Large intestine (tissue), 3 donors: ENCODE data around the gene PDE4D. TPM values are rescaled to one million over a fixed set of nuclear protein-coding genes. Genes with fewer than 3 reads are reported as not detected.
"Not testable (repeated sequence)": the region's sequence is repeated elsewhere in the genome, so short reads cannot be mapped to it uniquely, and the experiment has no call there.

Experiments used
- DNase-seq, 2 donors: peaks; one replicate each; pipeline versions ENCODE4 v3.0.0 to v3.0.0-alpha.2; 2013
- H3K27ac ChIP-seq: one replicate; pipeline ENCODE4 v1.5.1; 2013; ENCODE audit warnings: low read length
- H3K27me3 ChIP-seq: 2 replicates; pipeline ENCODE4 v1.6.1; 2013; ENCODE audit warnings: low read length; ENCODE audit not compliant: control insufficient read depth, insufficient read depth
- H3K36me3 ChIP-seq: 2 replicates; pipeline ENCODE4 v1.6.1; 2013; ENCODE audit warnings: low read length; ENCODE audit not compliant: control insufficient read depth, insufficient read depth
- H3K4me1 ChIP-seq: one replicate; pipeline ENCODE4 v1.6.1; 2013; ENCODE audit warnings: low read length; ENCODE audit not compliant: control insufficient read depth, insufficient read depth
- H3K4me3 ChIP-seq: one replicate; pipeline ENCODE4 v1.5.1; 2013; ENCODE audit warnings: low read length
- H3K9me3 ChIP-seq: one replicate; pipeline ENCODE4 v1.6.1; 2013; ENCODE audit warnings: mild to moderate bottlenecking, low read depth, low read length, moderate library complexity; ENCODE audit not compliant: control insufficient read depth
- WGBS: methylation state at CpG from one replicate; pipeline ENCODE4 v1.1.5; 2013; ENCODE audit warnings: low lambda C conversion rate; ENCODE audit not compliant: insufficient coverage; 5-methylcytosine and 5-hydroxymethylcytosine counted together
- polyA plus RNA-seq: library from polyadenylated mRNA; unstranded; fragments of 120-200 nt; gene quantifications from one replicate; pipeline ENCODE4 v1.2.1, GENCODE V29; 2013

The PDE4D gene
- polyA plus RNA-seq, 1 donor: 13.5 TPM

DNA sequence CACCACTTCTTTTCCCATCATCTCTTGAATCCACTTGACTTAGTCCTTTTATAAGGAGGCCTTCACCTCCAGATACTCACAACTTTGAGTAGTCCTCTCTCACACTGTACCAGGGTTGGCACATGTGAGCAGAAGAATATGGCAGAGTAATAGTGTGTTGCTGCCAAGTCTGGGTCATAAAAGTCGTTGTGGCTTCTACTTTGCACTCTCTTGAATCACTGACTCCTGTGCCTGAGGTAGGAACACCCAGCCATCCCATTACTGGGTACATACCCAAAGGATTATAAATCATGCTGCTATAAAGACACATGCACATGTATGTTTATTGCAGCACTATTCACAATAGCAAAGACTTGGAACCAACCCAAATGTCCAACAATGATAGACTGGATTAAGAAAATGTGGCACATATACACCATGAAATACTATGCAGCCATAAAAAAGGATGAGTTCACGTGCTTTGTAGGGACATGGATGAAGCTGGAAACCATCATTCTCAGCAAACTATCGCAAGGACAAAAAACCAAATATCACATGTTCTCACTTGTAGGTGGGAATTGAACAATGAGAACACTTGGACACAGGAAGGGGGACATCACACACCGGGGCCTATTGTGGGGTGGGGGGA lies 145.4 kb downstream of the PDE4D start:
- not testable (repeated sequence) for H3K27ac ChIP-seq, H3K4me1 ChIP-seq, H3K9me3 ChIP-seq, H3K27me3 ChIP-seq, DNase-seq, H3K4me3 ChIP-seq, H3K36me3 ChIP-seq
- WGBS: no CpG with 5 or more reads among the region's 4 CpGs

DNA sequence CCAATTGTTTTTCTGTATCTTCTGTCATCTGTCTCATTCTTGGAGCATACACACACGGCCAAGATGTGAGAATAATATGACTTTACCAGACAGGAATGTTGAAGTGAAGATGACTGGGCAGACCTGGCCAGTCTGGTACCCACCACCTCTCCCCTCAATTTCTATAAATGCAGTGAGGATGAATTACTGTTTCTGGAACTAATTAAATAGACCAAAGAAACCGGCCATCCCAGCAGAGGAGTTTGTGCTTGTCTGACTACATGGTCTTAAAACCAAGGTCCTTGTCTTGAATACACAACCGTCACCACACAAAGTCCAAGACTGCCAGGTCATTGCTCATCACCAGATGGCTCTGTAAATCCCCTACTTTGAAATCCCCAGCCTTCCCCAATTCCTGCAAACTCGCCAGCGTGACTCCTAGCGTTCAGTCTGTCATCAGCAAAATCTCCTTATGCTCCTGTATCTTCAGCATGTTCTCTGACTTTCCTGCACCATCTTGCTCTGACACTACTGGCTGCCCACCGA lies 147.2 kb downstream of the PDE4D start:
- Histone ChIP-seq H3K4me3 (no peak overlapping the region), H3K27me3 (no peaks in the 10 kb centered on the region), H3K36me3 (no peaks in the 10 kb centered on the region), H3K4me1 (no peaks in the 10 kb centered on the region), H3K27ac (no peak overlapping the region), H3K9me3 (no peaks in the 10 kb centered on the region)
- no CpG with 5 or more reads among the region's 7 CpGs for WGBS
- no peak for DNase-seq

DNA sequence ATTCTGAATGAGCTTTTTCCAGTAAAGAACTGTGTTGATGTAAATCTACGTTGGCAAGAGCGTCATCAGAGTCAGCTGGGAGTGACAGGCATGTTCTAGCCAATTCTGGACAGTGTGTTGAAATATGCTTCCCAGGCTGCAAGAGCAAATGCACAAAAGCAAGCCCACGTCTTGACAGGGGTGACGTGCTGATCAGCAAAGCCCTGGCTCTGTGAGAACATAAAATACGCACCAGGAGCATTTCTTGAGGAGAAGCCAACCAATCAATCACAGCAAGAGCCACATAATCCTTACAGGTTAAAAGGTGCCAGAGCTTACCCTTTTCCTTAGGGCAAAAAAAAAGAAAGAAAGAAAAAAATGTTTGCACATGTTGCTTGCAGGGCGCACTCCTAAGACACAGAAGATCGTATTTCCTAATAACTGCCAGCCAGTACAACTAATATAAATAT lies 148.1 kb downstream of the PDE4D start:
- 92% methylated on average over 2 of the region's 7 CpGs for WGBS

DNA sequence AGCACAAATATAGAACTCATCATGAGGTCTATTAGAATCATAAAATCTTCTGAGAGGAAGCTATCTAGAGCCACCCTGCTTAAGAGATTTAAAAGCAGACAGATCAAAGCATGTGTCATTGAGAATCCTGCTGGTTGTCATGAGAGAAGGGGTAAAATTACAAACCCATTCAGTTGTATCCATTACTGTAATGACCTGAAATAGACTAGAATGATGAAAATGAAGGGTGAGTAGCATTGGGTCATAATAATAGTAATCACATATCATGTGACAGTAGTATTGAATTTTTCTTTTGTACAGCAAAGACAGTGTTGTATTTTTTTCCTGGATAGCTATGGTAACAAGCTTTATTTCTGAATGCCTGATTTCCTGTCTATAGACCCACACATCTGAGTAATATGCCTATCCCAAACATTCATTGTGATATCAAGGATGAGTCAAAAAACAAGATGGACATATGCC lies 149.0 kb downstream of the PDE4D start:
- Histone ChIP-seq H3K4me1 (no peaks in the 10 kb centered on the region), H3K4me3 (no peak overlapping the region), H3K27me3 (no peaks in the 10 kb centered on the region), H3K36me3 (no peaks in the 10 kb centered on the region), H3K27ac (no peak overlapping the region), H3K9me3 (no peaks in the 10 kb centered on the region)
- no peak for DNase-seq

More for the DNA sequence above, 148.1 kb downstream of the PDE4D start:
- no peak for DNase-seq
- Histone ChIP-seq H3K4me1 (no peaks in the 10 kb centered on the region), H3K36me3 (no peaks in the 10 kb centered on the region), H3K4me3 (no peak overlapping the region), H3K27me3 (no peaks in the 10 kb centered on the region), H3K9me3 (no peaks in the 10 kb centered on the region), H3K27ac (no peak overlapping the region)

DNA sequence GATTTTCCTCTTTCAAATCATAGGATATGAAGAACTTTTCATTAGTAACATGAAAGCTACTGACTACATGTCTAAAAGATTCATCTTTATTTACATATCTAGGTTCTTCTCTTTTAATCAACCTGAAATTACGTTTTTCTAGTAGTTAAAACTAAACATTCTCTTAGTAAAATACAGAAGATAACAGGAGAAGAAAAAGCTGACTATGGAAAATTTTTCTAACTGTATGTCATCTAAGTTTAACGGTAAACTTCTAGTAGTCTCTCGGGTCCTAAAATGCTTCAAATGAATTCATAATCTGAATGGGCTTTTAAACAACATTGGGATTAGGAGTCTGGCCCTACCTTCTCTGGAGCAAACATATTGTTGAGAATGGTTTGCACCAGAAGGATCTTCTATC lies 151.9 kb downstream of the PDE4D start:
- no peaks in the 10 kb centered on the region for H3K27me3 ChIP-seq
- H3K36me3 ChIP-seq: no peaks in the 10 kb centered on the region
- 80% methylated on average over 1 of the region's 3 CpGs for WGBS
- no peaks in the 10 kb centered on the region for H3K4me1 ChIP-seq
- H3K27ac ChIP-seq: no peak overlapping the region
- no peak overlapping the region for H3K4me3 ChIP-seq
- no peaks in the 10 kb centered on the region for H3K9me3 ChIP-seq
- DNase-seq: no peak

DNA sequence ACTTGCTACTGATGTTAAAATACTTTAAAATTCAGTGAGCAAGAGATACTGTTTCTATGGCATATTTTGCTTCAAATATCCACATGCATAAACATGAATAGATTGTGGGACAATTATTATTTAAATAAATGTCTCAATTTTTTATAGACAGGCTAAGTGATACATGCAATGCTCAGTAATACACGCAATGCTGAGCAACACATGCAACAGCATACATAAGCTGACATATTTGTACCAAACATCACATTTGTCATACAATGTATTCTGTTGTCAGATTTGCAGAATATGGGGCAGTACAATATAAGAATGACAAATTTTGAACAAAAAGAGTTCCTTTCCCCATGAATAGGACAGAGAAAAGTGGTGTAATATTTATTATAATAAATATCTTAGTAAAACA lies 155.5 kb downstream of the PDE4D start:
- no peak overlapping the region for H3K4me3 ChIP-seq
- no peaks in the 10 kb centered on the region for H3K36me3 ChIP-seq
- H3K9me3 ChIP-seq: no peaks in the 10 kb centered on the region
- DNase-seq: no peak
- H3K4me1 ChIP-seq: no peaks in the 10 kb centered on the region
- H3K27ac ChIP-seq: no peak overlapping the region
- no CpG with 5 or more reads among the region's 1 CpG for WGBS
- no peaks in the 10 kb centered on the region for H3K27me3 ChIP-seq

DNA sequence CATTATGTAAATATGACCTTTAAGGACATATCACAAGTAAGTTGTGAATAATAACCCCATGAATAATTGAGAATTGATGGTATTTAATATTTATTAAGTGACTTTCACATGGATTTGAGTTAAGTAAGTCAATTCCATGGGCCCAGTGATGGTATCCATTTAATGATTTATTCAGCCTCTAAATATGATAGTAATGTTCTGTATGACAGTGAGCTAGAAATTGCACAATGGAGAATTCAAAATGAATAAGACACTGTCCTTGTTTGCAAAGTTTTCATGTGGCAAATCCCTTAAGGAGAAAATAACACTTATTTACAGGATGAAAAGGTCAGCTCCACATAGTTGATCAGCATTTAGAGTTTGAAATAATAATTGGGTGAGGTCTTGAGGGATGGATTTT lies 160.7 kb downstream of the PDE4D start:
- no peaks in the 10 kb centered on the region for H3K9me3 ChIP-seq
- no peak overlapping the region for H3K4me3 ChIP-seq
- no peak overlapping the region for H3K27ac ChIP-seq
- no peak for DNase-seq
- no peaks in the 10 kb centered on the region for H3K36me3 ChIP-seq
- no peaks in the 10 kb centered on the region for H3K27me3 ChIP-seq
- no peaks in the 10 kb centered on the region for H3K4me1 ChIP-seq

DNA sequence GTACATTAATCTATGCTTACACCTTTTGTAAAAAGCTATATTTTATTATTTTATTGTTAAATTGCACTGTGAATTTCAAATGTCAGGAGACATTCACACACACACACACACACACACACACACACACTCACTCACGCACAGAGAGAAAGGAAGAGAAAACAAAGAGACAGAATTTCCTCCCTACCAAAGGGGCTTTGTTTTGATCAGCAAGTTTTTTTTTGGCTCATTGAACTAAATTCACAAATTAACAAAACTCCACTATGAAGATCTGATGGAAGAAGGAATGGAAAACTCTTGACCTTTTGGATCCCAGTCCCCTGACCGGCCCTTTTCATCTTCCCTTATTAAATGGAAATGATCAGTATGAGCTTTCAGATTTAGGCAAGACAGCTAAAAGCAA lies 161.2 kb downstream of the PDE4D start:
- no peaks in the 10 kb centered on the region for H3K9me3 ChIP-seq
- H3K27ac ChIP-seq: no peak overlapping the region
- no peak for DNase-seq
- H3K27me3 ChIP-seq: no peaks in the 10 kb centered on the region
- WGBS: no CpG with 5 or more reads among the region's 2 CpGs
- no peak overlapping the region for H3K4me3 ChIP-seq
- no peaks in the 10 kb centered on the region for H3K36me3 ChIP-seq
- no peaks in the 10 kb centered on the region for H3K4me1 ChIP-seq

DNA sequence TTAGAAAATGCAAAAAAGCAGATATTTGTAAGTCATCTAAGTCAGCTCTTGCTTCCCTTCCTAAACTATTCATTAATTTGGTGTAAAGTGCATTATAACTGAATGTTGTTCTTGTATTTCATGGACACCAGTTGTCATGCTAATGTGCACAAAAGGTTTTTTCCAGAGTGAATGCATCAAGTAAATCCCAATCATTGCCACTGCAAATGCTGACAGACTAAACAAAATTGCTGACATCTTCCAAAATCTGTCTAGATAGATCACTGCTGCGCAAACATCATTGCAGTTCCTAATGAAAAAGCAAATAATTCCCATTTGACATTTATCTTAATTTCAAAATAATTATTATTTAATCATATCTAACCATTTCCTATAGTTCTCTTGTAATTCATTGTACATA lies 161.7 kb downstream of the PDE4D start:
- H3K4me1 ChIP-seq: no peaks in the 10 kb centered on the region
- no peak overlapping the region for H3K27ac ChIP-seq
- no peaks in the 10 kb centered on the region for H3K36me3 ChIP-seq
- no peaks in the 10 kb centered on the region for H3K9me3 ChIP-seq
- no CpG with 5 or more reads among the region's 1 CpG for WGBS
- DNase-seq: no peak
- no peak overlapping the region for H3K4me3 ChIP-seq
- H3K27me3 ChIP-seq: no peaks in the 10 kb centered on the region

DNA sequence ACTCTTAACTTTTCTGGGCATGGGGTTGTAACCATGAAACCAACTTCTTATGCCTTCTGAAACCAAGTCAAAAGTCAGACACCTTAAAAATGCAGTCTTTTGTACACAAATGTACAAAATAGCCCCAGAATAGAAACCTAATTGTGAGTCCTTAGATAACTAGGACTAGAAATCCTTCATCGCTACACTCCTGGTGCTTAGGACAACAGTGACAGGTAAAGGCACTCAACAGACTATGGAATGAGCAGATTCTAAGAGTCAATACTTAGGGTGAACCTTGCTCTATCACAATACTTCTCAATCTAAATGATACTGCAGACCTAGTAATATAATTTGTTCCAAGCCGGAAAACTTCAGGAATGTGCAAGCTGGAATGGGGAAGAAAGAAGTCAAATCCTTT lies 163.7 kb downstream of the PDE4D start:
- Histone ChIP-seq H3K27me3 (no peaks in the 10 kb centered on the region), H3K9me3 (no peaks in the 10 kb centered on the region), H3K36me3 (no peaks in the 10 kb centered on the region), H3K4me1 (no peaks in the 10 kb centered on the region), H3K27ac (no peak overlapping the region), H3K4me3 (no peak overlapping the region)
- WGBS: 83% methylated on average over 1 of the region's 2 CpGs
- DNase-seq: no peak

DNA sequence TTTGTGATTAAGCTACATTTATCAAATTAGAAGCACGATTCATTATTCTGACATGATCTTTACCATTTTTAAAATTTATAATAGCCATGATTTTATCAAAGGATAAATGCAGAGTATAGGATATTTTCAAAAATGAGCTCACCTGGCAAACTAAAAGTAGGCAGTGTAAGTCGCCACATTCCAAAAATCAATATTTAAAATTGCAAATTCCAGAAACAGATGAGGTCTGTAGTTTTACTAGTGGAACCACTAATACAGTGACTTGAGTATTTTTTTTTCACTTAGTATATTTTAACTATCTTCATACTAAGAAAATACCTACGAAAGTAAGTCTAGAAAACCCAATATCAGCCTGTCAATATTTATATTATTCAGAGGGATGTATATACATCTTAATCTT lies 164.2 kb downstream of the PDE4D start:
- Histone ChIP-seq H3K27me3 (no peaks in the 10 kb centered on the region), H3K27ac (no peak overlapping the region), H3K36me3 (no peaks in the 10 kb centered on the region), H3K4me1 (no peaks in the 10 kb centered on the region), H3K4me3 (no peak overlapping the region), H3K9me3 (no peaks in the 10 kb centered on the region)
- no peak for DNase-seq
- 100% methylated on average over 3 of the region's 3 CpGs for WGBS
